Measurements from ENCODE around the gene EPN2. TPM values are rescaled to one million over a fixed set of nuclear protein-coding genes. Genes with fewer than 3 reads are reported as not detected.

The EPN2 gene
- total RNA-seq, 1 experiment from 2014 or later = 113 TPM

DNA sequence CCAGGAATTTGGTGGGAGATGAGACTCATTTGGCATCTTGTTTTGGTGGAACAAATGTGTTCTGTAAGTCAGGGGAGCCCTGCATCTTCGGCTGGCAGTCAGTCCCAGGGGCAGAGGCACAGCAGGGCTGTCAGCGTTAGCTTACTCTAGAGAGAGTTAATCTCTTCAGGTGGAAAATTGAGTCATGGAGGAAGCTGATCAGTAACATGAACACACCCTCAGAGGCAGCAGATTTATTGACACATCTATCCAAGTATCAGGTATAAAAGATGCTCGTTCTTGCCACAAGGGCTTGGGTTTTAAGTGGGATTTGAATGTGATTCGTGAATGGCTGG is 55.2 kb downstream of the EPN2 start:
- Histone ChIP-seq H3K4me2 (no peak overlapping the region), H3K4me1 (replicated peaks; ENCODE audit: insufficient read depth) (no peaks in the 10 kb centered on the region), H3K79me2 (ENCODE audit: low read depth) (0 out of 2 replicates have a peak, but pooled peaks cover under 1% of the 10 kb centered on the region), H3K36me3 (ENCODE audit: low read depth) (no peaks in the 10 kb centered on the region), H3K4me3 (no peak overlapping the region), H3K9me3 (ENCODE audit: insufficient read depth, low read depth) (no peaks in the 10 kb centered on the region), H3K27ac (no peak overlapping the region), H3F3A (ENCODE audit: insufficient read depth, low read depth) (peaks cover 16% of the 10 kb centered on the region; the same call in 1 of the 2 replicates), H3K9me2 (ENCODE audit: insufficient read depth) (no peaks in the 10 kb centered on the region), H3K27me3 (ENCODE audit: insufficient read depth, low read depth) (no peaks in the 10 kb centered on the region), H2AFZ (no peak overlapping the region), H4K20me1 (ENCODE audit: insufficient read depth) (peaks cover 33% of the 10 kb centered on the region)
- DNase-seq = no peak
- TF ChIP-seq, protein P1, sequence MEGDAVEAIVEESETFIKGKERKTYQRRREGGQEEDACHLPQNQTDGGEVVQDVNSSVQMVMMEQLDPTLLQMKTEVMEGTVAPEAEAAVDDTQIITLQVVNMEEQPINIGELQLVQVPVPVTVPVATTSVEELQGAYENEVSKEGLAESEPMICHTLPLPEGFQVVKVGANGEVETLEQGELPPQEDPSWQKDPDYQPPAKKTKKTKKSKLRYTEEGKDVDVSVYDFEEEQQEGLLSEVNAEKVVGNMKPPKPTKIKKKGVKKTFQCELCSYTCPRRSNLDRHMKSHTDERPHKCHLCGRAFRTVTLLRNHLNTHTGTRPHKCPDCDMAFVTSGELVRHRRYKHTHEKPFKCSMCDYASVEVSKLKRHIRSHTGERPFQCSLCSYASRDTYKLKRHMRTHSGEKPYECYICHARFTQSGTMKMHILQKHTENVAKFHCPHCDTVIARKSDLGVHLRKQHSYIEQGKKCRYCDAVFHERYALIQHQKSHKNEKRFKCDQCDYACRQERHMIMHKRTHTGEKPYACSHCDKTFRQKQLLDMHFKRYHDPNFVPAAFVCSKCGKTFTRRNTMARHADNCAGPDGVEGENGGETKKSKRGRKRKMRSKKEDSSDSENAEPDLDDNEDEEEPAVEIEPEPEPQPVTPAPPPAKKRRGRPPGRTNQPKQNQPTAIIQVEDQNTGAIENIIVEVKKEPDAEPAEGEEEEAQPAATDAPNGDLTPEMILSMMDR (conservative IDR thresholded peaks at IDR 0.05) = no peak
- no peak for TF ChIP-seq EZH2 (IDR thresholded peaks at IDR 0.05; ENCODE audit: low read depth)
- CTCF ChIA-PET = no interaction called here
- POLR2A ChIA-PET (ENCODE audit: unreplicated experiment) = no interaction called here
- intact Hi-C loops (cut with micrococcal nuclease; ENCODE audit: unreplicated experiment) = no loop called here
- BruUV-seq (replicated peaks) = no TSS peak

DNA sequence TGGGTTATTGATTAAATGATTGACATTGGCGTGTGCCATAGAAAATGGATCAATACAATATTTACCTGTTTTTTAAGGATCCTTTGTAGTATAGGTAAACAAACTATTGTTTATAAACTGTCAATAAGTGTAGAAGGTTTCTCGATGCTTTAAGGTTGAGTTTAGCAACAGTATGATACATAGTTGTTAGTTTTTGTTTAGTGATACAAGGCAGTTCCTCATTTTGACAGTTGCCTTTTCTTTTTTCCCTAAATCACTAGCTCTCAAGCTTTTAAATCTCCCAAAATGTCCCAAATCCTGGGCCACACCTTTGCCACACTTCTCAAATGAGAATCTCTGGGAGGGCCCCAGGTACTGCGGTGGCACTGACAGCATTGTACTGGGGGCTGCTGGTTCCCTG is 57.3 kb downstream of the EPN2 start:
- Histone ChIP-seq H3F3A (ENCODE audit: insufficient read depth, low read depth) (peaks cover 16% of the 10 kb centered on the region; the same call in 1 of the 2 replicates), H3K9me3 (ENCODE audit: insufficient read depth, low read depth) (no peaks in the 10 kb centered on the region), H3K27ac (no peak overlapping the region), H4K20me1 (ENCODE audit: insufficient read depth) (peaks cover 35% of the 10 kb centered on the region), H3K4me1 (replicated peaks; ENCODE audit: insufficient read depth) (no peaks in the 10 kb centered on the region), H3K36me3 (ENCODE audit: low read depth) (no peaks in the 10 kb centered on the region), H3K4me2 (no peak overlapping the region), H3K4me3 (no peak overlapping the region), H2AFZ (no peak overlapping the region), H3K9me2 (ENCODE audit: insufficient read depth) (no peaks in the 10 kb centered on the region), H3K79me2 (ENCODE audit: low read depth) (0 out of 2 replicates have a peak, but pooled peaks cover 6% of the 10 kb centered on the region), H3K27me3 (ENCODE audit: insufficient read depth, low read depth) (no peaks in the 10 kb centered on the region)
- ChIA-PET POLR2A (ENCODE audit: unreplicated experiment) (no interaction called here), CTCF (no interaction called here)
- BruUV-seq (replicated peaks) = no TSS peak
- TF ChIP-seq, protein P1 (conservative IDR thresholded peaks at IDR 0.05) = no peak
- TF ChIP-seq EZH2 (IDR thresholded peaks at IDR 0.05; ENCODE audit: low read depth) = no peak
- intact Hi-C loops (cut with micrococcal nuclease; ENCODE audit: unreplicated experiment) = no loop called here
- no peak for DNase-seq

DNA sequence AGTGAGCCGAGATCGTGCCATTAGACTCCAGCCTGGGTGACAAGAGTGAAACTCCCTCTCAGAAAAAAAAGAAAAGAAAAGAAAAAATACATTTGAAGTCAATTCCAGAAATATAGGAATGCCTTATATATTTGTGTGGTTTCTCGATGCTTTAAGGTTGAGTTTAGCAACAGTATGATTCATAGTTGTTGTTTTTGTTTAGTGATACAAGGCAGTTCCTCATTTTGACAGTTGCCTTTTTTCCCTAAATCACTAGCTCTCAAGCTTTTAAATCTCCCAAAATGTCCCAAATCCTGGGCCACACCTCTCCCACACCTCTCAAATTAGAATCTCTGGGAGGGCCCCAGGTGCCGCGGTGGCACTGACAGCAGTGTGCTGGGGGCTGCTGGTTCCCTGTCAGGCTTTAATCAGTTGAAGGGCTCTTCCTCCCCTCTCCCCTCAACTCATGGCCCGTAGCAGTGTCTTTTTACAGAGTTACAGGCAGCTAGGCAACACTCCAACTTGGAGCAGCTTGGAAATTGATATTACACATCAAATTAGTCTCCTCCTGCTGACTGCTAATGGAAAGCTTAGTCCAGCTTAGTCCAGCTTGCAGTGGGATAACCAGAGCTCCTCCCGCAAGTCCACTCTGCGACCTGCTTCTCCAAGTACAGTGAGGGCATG is 58.4 kb downstream of the EPN2 start:
- POLR2A ChIA-PET (ENCODE audit: unreplicated experiment) = no interaction called here
- H3K4me1 ChIP-seq (replicated peaks; ENCODE audit: insufficient read depth) = no peaks in the 10 kb centered on the region
- H3K79me2 ChIP-seq (ENCODE audit: low read depth) = 0 out of 2 replicates have a peak, but pooled peaks cover 6% of the 10 kb centered on the region
- no peaks in the 10 kb centered on the region for H3K9me2 ChIP-seq (ENCODE audit: insufficient read depth)
- H3K27ac ChIP-seq = no peak overlapping the region
- intact Hi-C loops (cut with micrococcal nuclease; ENCODE audit: unreplicated experiment) = no loop called here
- TF ChIP-seq EZH2 (IDR thresholded peaks at IDR 0.05; ENCODE audit: low read depth) = no peak
- TF ChIP-seq, protein P1 (conservative IDR thresholded peaks at IDR 0.05) = no peak
- H3K4me2 ChIP-seq = no peak overlapping the region
- H3K36me3 ChIP-seq (ENCODE audit: low read depth) = no peaks in the 10 kb centered on the region
- no peak overlapping the region for H3K4me3 ChIP-seq
- H3F3A ChIP-seq (ENCODE audit: insufficient read depth, low read depth) = peaks cover 15% of the 10 kb centered on the region; the same call in 1 of the 2 replicates
- DNase-seq = no peak
- CTCF ChIA-PET = no interaction called here
- H3K27me3 ChIP-seq (ENCODE audit: insufficient read depth, low read depth) = no peaks in the 10 kb centered on the region
- peaks cover 32% of the 10 kb centered on the region for H4K20me1 ChIP-seq (ENCODE audit: insufficient read depth)
- no TSS peak for BruUV-seq (replicated peaks)
- no peaks in the 10 kb centered on the region for H3K9me3 ChIP-seq (ENCODE audit: insufficient read depth, low read depth)
- H2AFZ ChIP-seq = no peak overlapping the region

Measured in PC-9 (cell line).